LoVo (cell line): Measurements from ENCODE around the gene ACADSB.

ENCODE experiments used
- DNase-seq: peaks from one replicate; pipeline ENCODE4 v3.0.0-alpha.2; 2016; ENCODE audit warnings: low spot score

ACADSB gene

GRCh38 chr10:123101872-123102271, 93.1 kb downstream of the ACADSB start:
- DNase-seq = no peak

- DNase-seq = no peak
Observed at GRCh38 chr10:123102673-123103072, 93.9 kb downstream of the ACADSB start.

- peak; percentile 29 for DNase-seq
Observed at GRCh38 chr10:123103944-123104343, 95.1 kb downstream of the ACADSB start.
